ENCODE results near the gene TNFRSF9. TPM values are rescaled to one million over a fixed set of nuclear protein-coding genes. Genes with fewer than 3 reads are reported as not detected.

Gene TNFRSF9
- total and polyA plus RNA-seq, 2 donors (not counting 3 experiments of a cell fraction or from before 2014, with no cell fraction given): 0.15 to 0.22 TPM

GRCh38 chr1:7896994-7897393 lies 43.6 kb downstream of the TNFRSF9 start:
- peaks cover under 1 to 4% of the 10 kb centered on the region in 2 experiments for H3K27me3 ChIP-seq (ENCODE audit: control insufficient read depth in 2 of 2, insufficient read depth in 2 of 2, low read length in 2 of 2)
- intact Hi-C loops (cut with micrococcal nuclease) (no loop called here), dilution Hi-C loops (cut with MboI; ENCODE audit: extremely low pct_ligation_motif_present, low sequenced_read_pairs) (no loop called here)
- H3K4me3 ChIP-seq (replicated peaks in 1 of 3; ENCODE audit: insufficient read depth in 1 of 3, low read depth in 1 of 3, low read length in 3 of 3): no peak overlapping the region
- CTCF ChIA-PET: interaction anchor here (1.0 to 1.1 kb wide), 2 partner anchors 10 to 89 kb away, joined by 3 to 4 read pairs; no protein-coding TSS in a partner anchor
- no TSS peak for BruUV-seq (replicated peaks)
- no peaks in the 10 kb centered on the region for H3K9me3 ChIP-seq (replicated peaks; ENCODE audit: control insufficient read depth, insufficient read depth, low read length)
- DNase-seq (ENCODE audit: low read depth, low spot score) (no peak), FAIRE-seq (no peak)
- H3K9ac ChIP-seq (replicated peaks; ENCODE audit: extremely low read depth, insufficient read depth, low read length): no peak overlapping the region
- no peaks in the 10 kb centered on the region for H3K4me1 ChIP-seq (ENCODE audit: control insufficient read depth, extremely low read depth, insufficient read depth, low read length)
- H3K36me3 ChIP-seq (ENCODE audit: control insufficient read depth in 2 of 2, extremely low read depth in 1 of 2, insufficient read depth in 2 of 2, low read length in 2 of 2): no peaks in the 10 kb centered on the region
- no peaks in the 10 kb centered on the region for H4K20me1 ChIP-seq (replicated peaks; ENCODE audit: control insufficient read depth, extremely low read depth, insufficient read depth, low read length)
- no peak overlapping the region for H2AFZ ChIP-seq (ENCODE audit: low read depth, low read length)
- no peaks in the 10 kb centered on the region for H3K79me2 ChIP-seq (ENCODE audit: control insufficient read depth, insufficient read depth, low read length)
- no peak for TF ChIP-seq EZH2 (IDR thresholded peaks at IDR 0.05; ENCODE audit: borderline replicate concordance, low read depth, low read length, severe bottlenecking)
- no peak for TF ChIP-seq GATA2 (IDR thresholded peaks at IDR 0.05; ENCODE audit: insufficient read depth, insufficient read length, low read depth, low read length)
- no peaks in the 10 kb centered on the region for H3K9me1 ChIP-seq (replicated peaks; ENCODE audit: control insufficient read depth, extremely low read depth, insufficient read depth, low read length)
- H3K4me2 ChIP-seq (ENCODE audit: insufficient read depth, low read length): no peak overlapping the region
- H3K27ac ChIP-seq (ENCODE audit: insufficient read depth, low read depth, low read length): no peak overlapping the region
- POLR2A ChIA-PET: no interaction called here

- Histone ChIP-seq H3K36me3 (ENCODE audit: control insufficient read depth in 2 of 2, extremely low read depth in 1 of 2, insufficient read depth in 2 of 2, low read length in 2 of 2) (no peaks in the 10 kb centered on the region), H3K4me3 (replicated peaks in 1 of 3; ENCODE audit: insufficient read depth in 1 of 3, low read depth in 1 of 3, low read length in 3 of 3) (no peak overlapping the region), H3K27ac (ENCODE audit: insufficient read depth, low read depth, low read length) (no peak overlapping the region), H3K9me3 (replicated peaks; ENCODE audit: control insufficient read depth, insufficient read depth, low read length) (no peaks in the 10 kb centered on the region), H4K20me1 (replicated peaks; ENCODE audit: control insufficient read depth, extremely low read depth, insufficient read depth, low read length) (no peaks in the 10 kb centered on the region), H3K4me2 (ENCODE audit: insufficient read depth, low read length) (no peak overlapping the region), H3K9ac (replicated peaks; ENCODE audit: extremely low read depth, insufficient read depth, low read length) (no peak overlapping the region), H2AFZ (ENCODE audit: low read depth, low read length) (no peak overlapping the region), H3K79me2 (ENCODE audit: control insufficient read depth, insufficient read depth, low read length) (no peaks in the 10 kb centered on the region), H3K4me1 (ENCODE audit: control insufficient read depth, extremely low read depth, insufficient read depth, low read length) (no peaks in the 10 kb centered on the region), H3K9me1 (replicated peaks; ENCODE audit: control insufficient read depth, extremely low read depth, insufficient read depth, low read length) (no peaks in the 10 kb centered on the region), H3K27me3 (ENCODE audit: control insufficient read depth in 2 of 2, insufficient read depth in 2 of 2, low read length in 2 of 2) (peaks cover 0 to 4% of the 10 kb centered on the region in 2 experiments)
- FAIRE-seq: no peak
- ChIA-PET CTCF (interaction anchor here (1.5 kb wide), 1 partner anchor 226 kb away, joined by 3 read pairs; no protein-coding TSS in a partner anchor), POLR2A (interaction anchor here (0.6 kb wide), 1 partner anchor 48 kb away, joined by 14 read pairs; no protein-coding TSS in a partner anchor)
- TF ChIP-seq FOS (IDR thresholded peaks at IDR 0.05; ENCODE audit: borderline replicate concordance, insufficient read depth, low read length): no peak
- no peak for TF ChIP-seq POLR2AphosphoS5 (IDR thresholded peaks at IDR 0.05; ENCODE audit: insufficient read depth, low read depth, low read length)
- no peak for TF ChIP-seq CTCF (IDR thresholded peaks at IDR 0.05; ENCODE audit: extremely low read depth in 1 of 2, insufficient read depth in 1 of 2, low read depth in 1 of 2, low read length in 2 of 2)
- no peak for TF ChIP-seq EZH2 (IDR thresholded peaks at IDR 0.05; ENCODE audit: borderline replicate concordance, low read depth, low read length, severe bottlenecking)
- no TSS peak for BruUV-seq (replicated peaks)
- DNase-seq (ENCODE audit: low read depth, low spot score): no peak
- dilution Hi-C loops (cut with MboI; ENCODE audit: extremely low pct_ligation_motif_present, low sequenced_read_pairs): no loop called here
- intact Hi-C loops (cut with micrococcal nuclease): no loop called here
These were observed 47.0 kb downstream of the TNFRSF9 start for GRCh38 chr1:7893529-7894180.
